Activated naive CD4-positive, alpha-beta T cell treated with anti-CD3 and anti-CD28 coated beads for 36 hours (primary cell): ENCODE results near the gene PEA15. TPM values are rescaled to one million over a fixed set of nuclear protein-coding genes. Genes with fewer than 3 reads are reported as not detected.

Source experiments
- total RNA-seq, 2 experiments: library from RNA; stranded (reverse); gene quantifications; one replicate each; pipeline ENCODE4 v1.2.3, GENCODE V29; 2021

The PEA15 gene
- total RNA-seq, 2 experiments from 2014 or later, result 34.3 to 42.0 TPM

Other genes with a start within 250 kb of the PEA15 start
- gene PIGM, start 173.4 kb upstream of the PEA15 start, total RNA-seq, result 1 to 10 TPM; 2.6 TPM
- not detected for gene KCNJ10, start 135.2 kb upstream of the PEA15 start, total RNA-seq
- not detected for gene KCNJ9, start 123.8 kb upstream of the PEA15 start, total RNA-seq
- gene IGSF8, start 106.8 kb upstream of the PEA15 start, total RNA-seq, result 10 to 100 TPM; 22.2 to 24.7 TPM
- gene ATP1A2, start 89.6 kb upstream of the PEA15 start, total RNA-seq, result not detected
- gene ATP1A4, start 53.8 kb upstream of the PEA15 start, total RNA-seq, result not detected
- gene CASQ1, start 14.8 kb upstream of the PEA15 start, total RNA-seq, result not detected
- 100 to 1,000 TPM; 218 to 226 TPM for gene DCAF8, start 57.2 kb downstream of the PEA15 start, total RNA-seq
- 10 to 100 TPM; 58.3 to 65.4 TPM for gene PEX19, start 79.7 kb downstream of the PEA15 start, total RNA-seq
- 100 to 1,000 TPM in 1 of 2 experiments, 10 to 100 TPM in 1; 97.8 to 101 TPM for gene COPA, start 137.9 kb downstream of the PEA15 start, total RNA-seq
- gene NCSTN, start 138.0 kb downstream of the PEA15 start, total RNA-seq, result 10 to 100 TPM; 27.4 to 29.4 TPM
- under 1 TPM in 1 of 2 experiments, not detected in 1; 0.07 TPM for gene NHLH1, start 161.7 kb downstream of the PEA15 start, total RNA-seq
- under 1 TPM in 1 of 2 experiments, not detected in 1; 0.27 TPM for gene VANGL2, start 195.2 kb downstream of the PEA15 start, total RNA-seq